Lower leg skin (tissue), 3 donors: ENCODE measurements around the gene DCTD.

Experiments used
- POLR2A ChIP-seq, 2 donors: fragments of 450-650 bp; IDR thresholded peaks; one replicate each; pipeline ENCODE4 v1.6.1; 2016 to 2017; ENCODE audit warnings: antibody characterized with exemption in 2 of 2, mild to moderate bottlenecking in 1 of 2, moderate library complexity in 1 of 2
- TF ChIP-seq, protein P1 (sequence below), 3 donors: fragments of 450-650 bp; IDR thresholded peaks; one replicate each; pipeline ENCODE4 v1.5.1; 2016; ENCODE audit warnings: antibody characterized with exemption in 3 of 3, mild to moderate bottlenecking in 3 of 3, moderate library complexity in 2 of 3

DNA sequence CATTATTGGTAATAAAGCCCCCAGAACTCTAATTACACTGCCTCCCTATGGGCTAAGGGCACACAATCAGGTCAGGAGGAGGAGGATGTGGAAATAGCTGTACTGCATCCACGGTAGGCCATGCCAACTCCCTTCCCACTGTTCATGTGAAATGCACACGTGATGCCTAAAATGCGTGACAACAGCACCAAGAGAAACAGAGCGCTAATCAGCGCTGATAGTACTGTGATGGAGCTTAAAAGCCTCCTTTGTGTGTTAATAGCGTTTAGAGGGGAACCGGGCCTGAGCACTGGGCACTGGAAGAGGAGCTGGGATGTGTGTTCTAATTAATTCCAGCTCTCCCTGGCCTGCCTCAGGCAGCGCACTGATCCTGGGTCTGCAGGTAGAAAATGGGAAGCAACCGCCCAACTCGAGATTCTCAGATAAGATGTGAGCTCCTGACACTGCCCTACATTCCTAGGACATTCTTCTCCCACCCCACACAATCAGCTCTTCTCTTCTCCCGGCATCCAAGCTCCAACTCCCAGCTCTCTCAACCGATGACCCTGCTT is 12.9 kb downstream of the DCTD start:
- no peak for TF ChIP-seq POLR2A (IDR thresholded peaks at IDR 0.05)
- TF ChIP-seq, protein P1, sequence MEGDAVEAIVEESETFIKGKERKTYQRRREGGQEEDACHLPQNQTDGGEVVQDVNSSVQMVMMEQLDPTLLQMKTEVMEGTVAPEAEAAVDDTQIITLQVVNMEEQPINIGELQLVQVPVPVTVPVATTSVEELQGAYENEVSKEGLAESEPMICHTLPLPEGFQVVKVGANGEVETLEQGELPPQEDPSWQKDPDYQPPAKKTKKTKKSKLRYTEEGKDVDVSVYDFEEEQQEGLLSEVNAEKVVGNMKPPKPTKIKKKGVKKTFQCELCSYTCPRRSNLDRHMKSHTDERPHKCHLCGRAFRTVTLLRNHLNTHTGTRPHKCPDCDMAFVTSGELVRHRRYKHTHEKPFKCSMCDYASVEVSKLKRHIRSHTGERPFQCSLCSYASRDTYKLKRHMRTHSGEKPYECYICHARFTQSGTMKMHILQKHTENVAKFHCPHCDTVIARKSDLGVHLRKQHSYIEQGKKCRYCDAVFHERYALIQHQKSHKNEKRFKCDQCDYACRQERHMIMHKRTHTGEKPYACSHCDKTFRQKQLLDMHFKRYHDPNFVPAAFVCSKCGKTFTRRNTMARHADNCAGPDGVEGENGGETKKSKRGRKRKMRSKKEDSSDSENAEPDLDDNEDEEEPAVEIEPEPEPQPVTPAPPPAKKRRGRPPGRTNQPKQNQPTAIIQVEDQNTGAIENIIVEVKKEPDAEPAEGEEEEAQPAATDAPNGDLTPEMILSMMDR (IDR thresholded peaks at IDR 0.05): no peak
